Measurements from ENCODE around the gene PTPRQ. TPM values are rescaled to one million over a fixed set of nuclear protein-coding genes. Genes with fewer than 3 reads are reported as not detected.

Gene PTPRQ
- total RNA-seq, 8 experiments from 2014 or later, result 0.08 to 20.0 (median 0.57) TPM; not detected in 1

- in situ Hi-C loops (cut with MboI; ENCODE audit: low pct_unique_long_range_greater_than_20kb in 2 of 9, low sequenced_read_pairs in 9 of 9, unreplicated experiment in 9 of 9), result no loop called here
- WGBS, 10 experiments, result 50 to 94% (median 76%) methylated on average over 2 to 15 of the region's 45 CpGs; no CpG with 5 or more reads in 2 of the 10 experiments
- no peak for ATAC-seq (replicated peaks in 6 of 8)
- Histone ChIP-seq H3K4me1 (replicated peaks in 1 of 2) (no peaks in the 10 kb centered on the region), H3K27ac (no peak within 1 kb of the TSS), H3K4me3 (no peak within 1 kb of the TSS)
Measured at GRCh38 chr12:80716696-80717469, 272.8 kb downstream of the PTPRQ start, which contains the start of gene MYF5. TSS of gene MYF5 (plus strand) at chr12:80716912. CDS start at chr12:80717064, 152 bp downstream.

- H3K27ac ChIP-seq, result no peak overlapping the region
- in situ Hi-C loops (cut with MboI; ENCODE audit: low pct_unique_long_range_greater_than_20kb in 2 of 9, low sequenced_read_pairs in 9 of 9, unreplicated experiment in 9 of 9), result no loop called here
- no peaks in the 10 kb centered on the region for H3K4me1 ChIP-seq (replicated peaks in 1 of 2)
- H3K4me3 ChIP-seq, result no peak overlapping the region
- peak in 2 of 8 experiments; percentile 25 to 52 for ATAC-seq (replicated peaks in 6 of 8)
- 10 to 100% (median 79%) methylated on average over 2 to 4 of the region's 4 CpGs; no CpG with 5 or more reads in 3 of the 10 experiments for WGBS, 10 experiments
Measured at GRCh38 chr12:80717856-80718255, 273.8 kb downstream of the PTPRQ start.

GRCh38 chr12:80720516-80720915 is 276.5 kb downstream of the PTPRQ start:
- Histone ChIP-seq H3K4me1 (replicated peaks in 1 of 2) (no peaks in the 10 kb centered on the region), H3K4me3 (no peak overlapping the region), H3K27ac (no peak overlapping the region)
- WGBS, 10 experiments, result 29 to 100% (median 87%) methylated on average over 1 of the region's 1 CpG; no CpG with 5 or more reads in 3 of the 10 experiments
- no peak for ATAC-seq (replicated peaks in 6 of 8)
- in situ Hi-C loops (cut with MboI; ENCODE audit: low pct_unique_long_range_greater_than_20kb in 2 of 9, low sequenced_read_pairs in 9 of 9, unreplicated experiment in 9 of 9), result no loop called here

GRCh38 chr12:80721326-80721725 is 277.3 kb downstream of the PTPRQ start:
- ATAC-seq (replicated peaks in 6 of 8), result no peak
- Histone ChIP-seq H3K27ac (no peak overlapping the region), H3K4me3 (no peak overlapping the region), H3K4me1 (replicated peaks in 1 of 2) (no peaks in the 10 kb centered on the region)
- 61 to 100% (median 94%) methylated on average over 1 to 3 of the region's 3 CpGs; no CpG with 5 or more reads in 3 of the 10 experiments for WGBS, 10 experiments
- in situ Hi-C loops (cut with MboI; ENCODE audit: low pct_unique_long_range_greater_than_20kb in 2 of 9, low sequenced_read_pairs in 9 of 9, unreplicated experiment in 9 of 9), result no loop called here

Measured in motor neuron (in vitro differentiated cells).